Memory B cell (primary cell): ENCODE results near the gene ATRN.
A peak's percentile ranks its signal among the peaks of the same experiment; 100 is the strongest.

Experiments used
- ATAC-seq: fragments of 150-1000 bp; cut with Tn5 transposase; 2 replicates; pipeline ENCODE4 v1.10.0; 2021; ENCODE audit warnings: low read depth, mild to moderate bottlenecking, moderate library complexity
- DNase-seq, 2 donors: peaks; one replicate each; pipeline ENCODE4 v3.0.0; 2022; ENCODE audit warnings: low spot score in 2 of 2
- H3K27ac Mint-ChIP-seq: one replicate; pipeline ENCODE4 v1.8.0; 2022; ENCODE audit warnings: mild to moderate bottlenecking, moderate library complexity, mixed read lengths
- H3K27me3 Mint-ChIP-seq: one replicate; pipeline ENCODE4 v1.8.0; 2022; ENCODE audit warnings: mixed read lengths
- H3K36me3 Mint-ChIP-seq: one replicate; pipeline ENCODE4 v1.8.0; 2022; ENCODE audit warnings: mild to moderate bottlenecking, mixed read lengths
- H3K4me1 Mint-ChIP-seq: one replicate; pipeline ENCODE4 v1.8.0; 2022; ENCODE audit warnings: mixed read lengths
- H3K4me3 Mint-ChIP-seq: one replicate; pipeline ENCODE4 v1.8.0; 2022; ENCODE audit warnings: mild to moderate bottlenecking, moderate library complexity, mixed read lengths
- H3K9me3 Mint-ChIP-seq: one replicate; pipeline ENCODE4 v1.8.0; 2022; ENCODE audit warnings: mixed read lengths

ATRN gene

GRCh38 chr20:3661060-3661813 lies 190.4 kb downstream of the ATRN start:
- Mint-ChIP-seq H3K27ac (no peak overlapping the region), H3K4me3 (peak overlapping the region; percentile 14), H3K27me3 (peaks cover 22% of the 10 kb centered on the region), H3K36me3 (no peaks in the 10 kb centered on the region), H3K4me1 (peaks cover 18% of the 10 kb centered on the region), H3K9me3 (no peaks in the 10 kb centered on the region)
- DNase-seq (no peak), ATAC-seq (no peak)

- no peak overlapping the region for H3K27ac Mint-ChIP-seq
These were observed 191.2 kb downstream of the ATRN start for GRCh38 chr20:3661814-3662665.

GRCh38 chr20:3663031-3663701 lies 192.3 kb downstream of the ATRN start, which contains the start of gene GFRA4:
Gene GFRA4, minus strand, starts transcription at chr20:3663399. Its CDS starts 0 bp downstream, at chr20:3663399.
- Mint-ChIP-seq H3K4me3 (no peak within 1 kb of the TSS), H3K27me3 (peaks cover 21% of the 10 kb centered on the region), H3K36me3 (no peaks in the 10 kb centered on the region), H3K9me3 (no peaks in the 10 kb centered on the region), H3K4me1 (peaks cover 22% of the 10 kb centered on the region), H3K27ac (no peak within 1 kb of the TSS)
- no peak for DNase-seq
- ATAC-seq: no peak

More at GRCh38 chr20:3661814-3662665, 191.2 kb downstream of the ATRN start:
- H3K4me1 Mint-ChIP-seq: peaks cover 21% of the 10 kb centered on the region
- DNase-seq (no peak), ATAC-seq (no peak)
- H3K9me3 Mint-ChIP-seq: no peaks in the 10 kb centered on the region
- H3K27me3 Mint-ChIP-seq: peaks cover 22% of the 10 kb centered on the region
- no peak overlapping the region for H3K4me3 Mint-ChIP-seq
- no peaks in the 10 kb centered on the region for H3K36me3 Mint-ChIP-seq

GRCh38 chr20:3663858-3664257 lies 193.0 kb downstream of the ATRN start:
- H3K4me1 Mint-ChIP-seq: peaks cover 20% of the 10 kb centered on the region
- no peak overlapping the region for H3K4me3 Mint-ChIP-seq
- H3K27me3 Mint-ChIP-seq: peaks cover 23% of the 10 kb centered on the region
- DNase-seq (no peak), ATAC-seq (no peak)
- no peaks in the 10 kb centered on the region for H3K9me3 Mint-ChIP-seq
- no peak overlapping the region for H3K27ac Mint-ChIP-seq
- H3K36me3 Mint-ChIP-seq: no peaks in the 10 kb centered on the region

GRCh38 chr20:3667434-3668037 lies 196.7 kb downstream of the ATRN start:
- no peaks in the 10 kb centered on the region for H3K36me3 Mint-ChIP-seq
- H3K27ac Mint-ChIP-seq: no peak overlapping the region
- peaks cover 29% of the 10 kb centered on the region for H3K27me3 Mint-ChIP-seq
- ATAC-seq (no peak), DNase-seq (no peak)
- no peak overlapping the region for H3K4me3 Mint-ChIP-seq
- H3K9me3 Mint-ChIP-seq: no peaks in the 10 kb centered on the region
- H3K4me1 Mint-ChIP-seq: peaks cover 12% of the 10 kb centered on the region

GRCh38 chr20:3669710-3670367 lies 199.0 kb downstream of the ATRN start:
- DNase-seq (no peak), ATAC-seq (no peak)
- H3K27me3 Mint-ChIP-seq: peaks cover 30% of the 10 kb centered on the region
- H3K36me3 Mint-ChIP-seq: no peaks in the 10 kb centered on the region
- H3K4me3 Mint-ChIP-seq: no peak overlapping the region
- H3K9me3 Mint-ChIP-seq: no peaks in the 10 kb centered on the region
- H3K4me1 Mint-ChIP-seq: peaks cover 12% of the 10 kb centered on the region
- H3K27ac Mint-ChIP-seq: no peak overlapping the region

- peaks cover 34% of the 10 kb centered on the region for H3K27me3 Mint-ChIP-seq
- H3K4me1 Mint-ChIP-seq: peaks cover 10% of the 10 kb centered on the region
- no peaks in the 10 kb centered on the region for H3K9me3 Mint-ChIP-seq
- H3K36me3 Mint-ChIP-seq: no peaks in the 10 kb centered on the region
- ATAC-seq (no peak), DNase-seq (no peak)
- no peak overlapping the region for H3K27ac Mint-ChIP-seq
- no peak overlapping the region for H3K4me3 Mint-ChIP-seq
These were observed 199.7 kb downstream of the ATRN start for GRCh38 chr20:3670511-3670910.

- Mint-ChIP-seq H3K27me3 (peaks cover 35% of the 10 kb centered on the region), H3K4me3 (no peak overlapping the region), H3K36me3 (no peaks in the 10 kb centered on the region), H3K27ac (no peak overlapping the region), H3K9me3 (no peaks in the 10 kb centered on the region), H3K4me1 (peaks cover 8% of the 10 kb centered on the region)
- ATAC-seq (no peak), DNase-seq (no peak)
These were observed 200.1 kb downstream of the ATRN start for GRCh38 chr20:3670945-3671344.

- no peaks in the 10 kb centered on the region for H3K36me3 Mint-ChIP-seq
- no peak for ATAC-seq
These were observed 201.2 kb downstream of the ATRN start for GRCh38 chr20:3671986-3672546.

GRCh38 chr20:3672547-3673171 lies 201.8 kb downstream of the ATRN start:
- Mint-ChIP-seq H3K36me3 (no peaks in the 10 kb centered on the region), H3K27me3 (peaks cover 37% of the 10 kb centered on the region), H3K27ac (no peak overlapping the region), H3K9me3 (no peaks in the 10 kb centered on the region), H3K4me3 (no peak overlapping the region), H3K4me1 (peaks cover 3% of the 10 kb centered on the region)
- no peak for ATAC-seq
- no peak for DNase-seq

More at GRCh38 chr20:3671986-3672546, 201.2 kb downstream of the ATRN start:
- Mint-ChIP-seq H3K27ac (no peak overlapping the region), H3K9me3 (no peaks in the 10 kb centered on the region), H3K4me3 (no peak overlapping the region), H3K4me1 (peaks cover 3% of the 10 kb centered on the region), H3K27me3 (peaks cover 37% of the 10 kb centered on the region)
- DNase-seq: no peak

- Mint-ChIP-seq H3K36me3 (no peaks in the 10 kb centered on the region), H3K9me3 (no peaks in the 10 kb centered on the region), H3K4me3 (no peak overlapping the region), H3K4me1 (peaks cover 3% of the 10 kb centered on the region), H3K27me3 (peaks cover 35% of the 10 kb centered on the region), H3K27ac (no peak overlapping the region)
- no peak for ATAC-seq
- DNase-seq: no peak
These were observed 202.6 kb downstream of the ATRN start for GRCh38 chr20:3673221-3674070.

- Mint-ChIP-seq H3K4me3 (no peak overlapping the region), H3K9me3 (no peaks in the 10 kb centered on the region), H3K36me3 (no peaks in the 10 kb centered on the region), H3K27me3 (peaks cover 38% of the 10 kb centered on the region), H3K4me1 (peaks cover 3% of the 10 kb centered on the region), H3K27ac (no peak overlapping the region)
- DNase-seq (no peak), ATAC-seq (no peak)
These were observed 203.6 kb downstream of the ATRN start for GRCh38 chr20:3674447-3674846.
